NB4 (cell line): ENCODE data around the gene SLF2.
A peak's percentile ranks its signal among the peaks of the same experiment; 100 is the strongest.

Source experiments
- DNase-seq: peaks from one replicate; pipeline ENCODE4 v3.0.0; 2010; ENCODE audit warnings: low read depth
- H3K4me3 ChIP-seq: one replicate; pipeline ENCODE4 v1.5.1; 2011; ENCODE audit warnings: mild to moderate bottlenecking, low read depth, low read length, moderate library complexity
- CTCF ChIP-seq: IDR thresholded peaks from one replicate; pipeline ENCODE4 v1.5.1; 2012; ENCODE audit warnings: low read depth, low read length
- MYC ChIP-seq: IDR thresholded peaks from 2 replicates; pipeline ENCODE4 v1.6.1; 2011; ENCODE audit warnings: low read depth, low read length
- POLR2A ChIP-seq: IDR thresholded peaks from 2 replicates; pipeline ENCODE4 v1.6.1; 2011; ENCODE audit warnings: mild to moderate bottlenecking; ENCODE audit not compliant: insufficient read length; ENCODE audit errors: extremely low read depth
- TF ChIP-seq, protein P1 (sequence below): IDR thresholded peaks from 2 replicates; pipeline ENCODE4 v1.6.1; 2011; ENCODE audit warnings: low read depth, low read length

Gene SLF2

DNA sequence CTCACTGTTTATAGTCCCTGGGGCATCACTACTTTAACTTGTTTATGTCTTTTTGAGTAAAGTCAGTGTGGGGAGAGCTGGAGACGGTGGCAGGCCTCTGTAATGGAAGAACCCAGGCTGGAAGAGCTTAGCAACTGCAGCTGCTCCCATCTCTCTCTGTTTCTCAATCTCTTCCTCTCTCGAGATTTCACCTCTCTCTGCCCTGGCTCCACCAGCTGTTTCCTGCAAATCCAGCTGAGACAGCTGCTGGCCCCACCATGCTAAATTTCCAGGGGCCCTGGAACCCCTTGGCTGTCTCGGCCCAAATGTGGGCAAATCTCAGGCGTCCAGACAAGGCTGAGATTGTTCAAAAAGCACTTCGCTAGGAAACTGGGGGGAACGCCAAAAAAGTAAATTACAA lies 25.8 kb upstream of the SLF2 start:
- no peak for DNase-seq
- no peak overlapping the region for H3K4me3 ChIP-seq
- TF ChIP-seq POLR2A (no peak), MYC (no peak), CTCF (no peak)
- TF ChIP-seq, protein P1, sequence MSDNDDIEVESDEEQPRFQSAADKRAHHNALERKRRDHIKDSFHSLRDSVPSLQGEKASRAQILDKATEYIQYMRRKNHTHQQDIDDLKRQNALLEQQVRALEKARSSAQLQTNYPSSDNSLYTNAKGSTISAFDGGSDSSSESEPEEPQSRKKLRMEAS: no peak

- no peak for TF ChIP-seq CTCF
- no peak for TF ChIP-seq POLR2A
- no peak for TF ChIP-seq MYC
- TF ChIP-seq, protein P1: no peak
- no peak overlapping the region for H3K4me3 ChIP-seq
- no peak for DNase-seq
These were observed 24.9 kb upstream of the SLF2 start for GRCh38 chr10:100887761-100888296.

- TF ChIP-seq, protein P1: no peak
- peak; percentile 33 for TF ChIP-seq CTCF
- peak; percentile 56 for DNase-seq
- H3K4me3 ChIP-seq: no peak overlapping the region
These were observed 23.8 kb upstream of the SLF2 start for GRCh38 chr10:100888957-100889356.

GRCh38 chr10:100889546-100889945 lies 23.2 kb upstream of the SLF2 start:
- H3K4me3 ChIP-seq: no peak overlapping the region
- TF ChIP-seq MYC (no peak), POLR2A (no peak), CTCF (no peak)
- TF ChIP-seq, protein P1: no peak
- no peak for DNase-seq

DNA sequence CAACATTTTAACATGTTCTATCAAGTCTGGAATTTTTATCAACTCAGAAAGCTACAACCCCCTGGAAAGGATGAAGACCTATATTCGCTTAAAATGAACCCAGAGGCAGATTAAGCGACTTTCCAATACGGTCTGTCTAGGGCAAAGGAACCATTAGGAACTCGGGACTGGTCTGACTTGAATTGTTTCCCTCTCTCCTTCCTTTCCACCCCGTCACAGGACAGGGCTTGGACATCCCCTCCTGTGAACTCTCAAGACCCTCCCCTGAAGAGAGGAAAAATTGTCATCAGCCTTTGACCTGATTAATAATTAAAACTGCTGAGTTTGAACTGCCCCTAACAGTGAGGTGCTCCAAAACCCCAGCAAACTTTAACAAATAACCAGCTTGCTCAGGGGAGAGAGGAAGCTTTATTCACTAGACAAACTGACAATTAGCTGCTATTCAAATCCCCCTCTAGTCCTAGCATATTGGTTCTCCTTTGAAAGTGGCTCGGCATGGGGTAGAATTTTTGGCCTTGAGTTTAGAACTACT lies 22.6 kb upstream of the SLF2 start:
- H3K4me3 ChIP-seq: no peak overlapping the region
- TF ChIP-seq, protein P1: no peak
- TF ChIP-seq POLR2A: no peak
- TF ChIP-seq CTCF: no peak
- TF ChIP-seq MYC: no peak
- no peak for DNase-seq
